ENCODE results near the gene FEM1A.

DNA sequence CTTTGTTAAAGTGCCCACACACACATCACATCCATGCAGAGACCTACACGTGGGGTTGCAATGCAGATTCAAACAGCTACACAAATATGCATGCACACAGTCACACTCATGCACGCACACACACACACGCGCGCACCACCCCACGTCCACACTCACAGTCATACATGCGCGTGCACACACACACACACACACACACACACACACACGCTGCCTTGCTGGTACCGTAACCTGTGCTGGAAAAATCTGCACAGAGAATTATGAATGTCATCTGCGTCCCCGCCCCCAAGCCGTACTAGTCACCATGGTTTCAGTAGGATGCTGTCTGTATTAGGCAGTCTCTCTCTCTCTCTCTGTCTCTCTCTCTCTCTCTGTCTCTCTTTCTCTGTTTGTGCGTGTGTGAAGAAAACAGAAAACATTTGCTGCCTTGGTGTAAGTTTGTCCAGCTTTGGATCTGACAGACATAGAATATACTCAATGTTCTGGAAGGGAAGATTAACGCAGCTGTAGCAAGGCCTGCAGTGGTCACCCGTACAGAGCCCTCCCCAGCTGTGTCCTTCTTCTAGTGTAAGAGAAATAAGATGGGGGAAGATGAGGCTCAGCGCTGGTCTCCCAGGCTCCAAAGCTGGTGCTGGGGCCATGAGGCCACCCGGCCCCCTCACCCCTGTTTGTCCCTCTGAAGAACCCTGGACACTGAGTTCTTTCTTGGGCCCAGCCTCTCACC is 41.5 kb upstream of the FEM1A start:
- TF ChIP-seq CTCF (IDR thresholded peaks at IDR 0.05): no peak
- no peak for TF ChIP-seq SIN3A (IDR thresholded peaks at IDR 0.05; ENCODE audit: borderline replicate concordance, insufficient read depth, low read depth, low read length)
